T-cell (primary cell): Measurements from ENCODE around the gene CDH22. TPM values are rescaled to one million over a fixed set of nuclear protein-coding genes. Genes with fewer than 3 reads are reported as not detected.

Experiments
- ATAC-seq, 4 experiments: fragments of 200-7000 bp in 3 of 4; fragments of 150-1000 bp in 1 of 4; cut with Tn5 transposase; replicated peaks in 1 of 4; 1 replicate in 3 of 4; 2 replicates in 1 of 4; pipeline ENCODE4 v1.10.0; 2021; ENCODE audit warnings: moderate library complexity in 3 of 4, mild to moderate bottlenecking in 2 of 4, moderate number of reproducible peaks in 1 of 4
- CTCF ChIA-PET, 2 donors: fragments of 300-600 bp; sonication (Branson Sonifier 250); formaldehyde crosslinking; loops; one replicate each; lab custom pipeline; 2022; ENCODE audit warnings: antibody characterized with exemption in 2 of 2; lab: Charles Lee
- POLR2A ChIA-PET, 2 donors: fragments of 300-600 bp; sonication (Branson Sonifier 250); formaldehyde crosslinking; loops; one replicate each; lab custom pipeline; 2022; ENCODE audit warnings: antibody characterized with exemption in 2 of 2; lab: Charles Lee
- DNase-seq, 35 experiments: peaks; one replicate each; pipeline versions ENCODE4 v3.0.0 to v3.0.0-alpha.2; 2013 to 2023
- H3K27ac ChIP-seq: one replicate; pipeline ENCODE4 v1.5.1; 2013; ENCODE audit warnings: low read length
- H3K27me3 ChIP-seq, 2 experiments: replicated peaks in 1 of 2; 1 replicate in 1 of 2; 2 replicates in 1 of 2; pipeline versions ENCODE4 v1.6.1 to v1.7.0; 2013; ENCODE audit warnings: low read length in 1 of 2, mixed read lengths in 1 of 2; ENCODE audit not compliant: control insufficient read depth in 2 of 2, insufficient read depth in 2 of 2; ENCODE audit errors: extremely low read depth in 1 of 2
- H3K36me3 ChIP-seq, 2 donors: 1 replicate in 1 of 2; 2 replicates in 1 of 2; pipeline versions ENCODE4 v1.6.1 to v1.7.0; 2013; ENCODE audit warnings: low read length in 1 of 2; ENCODE audit not compliant: control insufficient read depth in 2 of 2, insufficient read depth in 1 of 2; ENCODE audit errors: extremely low read depth in 1 of 2
- H3K4me1 ChIP-seq, 2 experiments: 1 replicate in 1 of 2; 2 replicates in 1 of 2; pipeline versions ENCODE4 v1.6.1 to v1.7.0; 2013; ENCODE audit warnings: low read length in 2 of 2, mixed read lengths in 1 of 2; ENCODE audit not compliant: insufficient read depth in 2 of 2, control insufficient read depth in 1 of 2; ENCODE audit errors: extremely low read depth in 1 of 2
- H3K4me3 ChIP-seq, 2 donors: 1 replicate in 1 of 2; 2 replicates in 1 of 2; pipeline versions ENCODE4 v1.5.1 to v1.7.0; 2013; ENCODE audit warnings: mild to moderate bottlenecking in 2 of 2, low read length in 1 of 2, moderate library complexity in 1 of 2; ENCODE audit not compliant: control insufficient read depth in 1 of 2; ENCODE audit errors: extremely low read depth in 1 of 2
- H3K9me3 ChIP-seq: 2 replicates; pipeline ENCODE4 v1.7.0; 2013
- H3K27ac Mint-ChIP-seq, 2 donors: one replicate each; pipeline ENCODE4 v1.8.0; 2020 to 2021; ENCODE audit warnings: mild to moderate bottlenecking in 2 of 2, mixed read lengths in 2 of 2
- H3K27me3 Mint-ChIP-seq, 2 donors: one replicate each; pipeline ENCODE4 v1.8.0; 2021 to 2022; ENCODE audit warnings: mixed read lengths in 2 of 2
- H3K36me3 Mint-ChIP-seq: one replicate; pipeline ENCODE4 v1.8.0; 2021; ENCODE audit warnings: mixed read lengths
- H3K4me1 Mint-ChIP-seq, 3 donors: one replicate each; pipeline ENCODE4 v1.8.0; 2020 to 2022; ENCODE audit warnings: mixed read lengths in 3 of 3, mild to moderate bottlenecking in 1 of 3
- H3K4me3 Mint-ChIP-seq, 3 donors: one replicate each; pipeline ENCODE4 v1.8.0; 2020 to 2022; ENCODE audit warnings: mild to moderate bottlenecking in 3 of 3, mixed read lengths in 3 of 3, moderate library complexity in 3 of 3
- H3K9me3 Mint-ChIP-seq, 3 donors: one replicate each; pipeline ENCODE4 v1.8.0; 2020 to 2022; ENCODE audit warnings: mixed read lengths in 3 of 3
- whole genome bisulfite sequencing: methylation state at CpG from one replicate; pipeline ENCODE4 v1.1.5; 2013; ENCODE audit warnings: missing lambda C conversion rate; ENCODE audit not compliant: insufficient coverage; 5-methylcytosine and 5-hydroxymethylcytosine counted together
- total RNA-seq, 35 experiments: library from RNA in 6 of 35; stranded (reverse) in 6 of 35; fragments of 120-200 nt in 1 of 35; gene quantifications; one replicate each; pipeline versions ENCODE4 v1.2.1 to v1.2.4 and lab custom pipeline; 2013 to 2026

CDH22 gene
- total RNA-seq, 5 donors from 2014 or later (not counting 1 experiment from before 2014, with no cell fraction given) = not detected

- no peaks in the 10 kb centered on the region for H3K9me3 ChIP-seq
- H3K4me1 Mint-ChIP-seq = no peaks in the 10 kb centered on the region
- H3K27ac Mint-ChIP-seq = no peak overlapping the region
- ChIA-PET POLR2A (no interaction called here), CTCF (no interaction called here)
- peaks cover 4 to 12% of the 10 kb centered on the region in 2 experiments for H3K27me3 ChIP-seq
- H3K36me3 Mint-ChIP-seq = no peaks in the 10 kb centered on the region
- H3K4me3 ChIP-seq = no peak overlapping the region
- no peaks in the 10 kb centered on the region for H3K36me3 ChIP-seq
- H3K4me1 ChIP-seq = no peaks in the 10 kb centered on the region
- H3K9me3 Mint-ChIP-seq = no peaks in the 10 kb centered on the region
- peaks cover 5 to 23% of the 10 kb centered on the region in 2 donors for H3K27me3 Mint-ChIP-seq
- H3K27ac ChIP-seq = no peak overlapping the region
- ATAC-seq (no peak), DNase-seq (no peak)
- H3K4me3 Mint-ChIP-seq = no peak overlapping the region
- 92% methylated on average over 5 of the region's 9 CpGs for WGBS
These were observed 87.0 kb downstream of the CDH22 start for GRCh38 chr20:46221256-46221833.

GRCh38 chr20:46220455-46221207, 87.7 kb downstream of the CDH22 start:
- no peaks in the 10 kb centered on the region for H3K9me3 ChIP-seq
- H3K4me1 Mint-ChIP-seq = no peaks in the 10 kb centered on the region
- H3K4me1 ChIP-seq = no peaks in the 10 kb centered on the region
- no peak overlapping the region for H3K27ac Mint-ChIP-seq
- no peaks in the 10 kb centered on the region for H3K36me3 Mint-ChIP-seq
- WGBS = 67% methylated on average over 8 of the region's 10 CpGs
- no peaks in the 10 kb centered on the region for H3K9me3 Mint-ChIP-seq
- ATAC-seq (no peak), DNase-seq (no peak)
- peaks cover 0 to 17% of the 10 kb centered on the region in 2 donors for H3K27me3 Mint-ChIP-seq
- no peak overlapping the region for H3K4me3 ChIP-seq
- peaks cover 4 to 13% of the 10 kb centered on the region in 2 experiments for H3K27me3 ChIP-seq
- POLR2A ChIA-PET = no interaction called here
- H3K4me3 Mint-ChIP-seq = no peak overlapping the region
- no peak overlapping the region for H3K27ac ChIP-seq
- H3K36me3 ChIP-seq = no peaks in the 10 kb centered on the region
- CTCF ChIA-PET = no interaction called here

GRCh38 chr20:46219920-46220319, 88.4 kb downstream of the CDH22 start:
- no peaks in the 10 kb centered on the region for H3K4me1 Mint-ChIP-seq
- no peaks in the 10 kb centered on the region for H3K9me3 Mint-ChIP-seq
- Histone ChIP-seq H3K9me3 (no peaks in the 10 kb centered on the region), H3K36me3 (no peaks in the 10 kb centered on the region), H3K27ac (no peak overlapping the region), H3K27me3 (peaks cover 4 to 15% of the 10 kb centered on the region in 2 experiments), H3K4me1 (no peaks in the 10 kb centered on the region), H3K4me3 (no peak overlapping the region)
- 48% methylated on average over 2 of the region's 2 CpGs for WGBS
- ATAC-seq = no peak
- no peaks in the 10 kb centered on the region for H3K36me3 Mint-ChIP-seq
- no peak overlapping the region for H3K27ac Mint-ChIP-seq
- no peak for DNase-seq
- POLR2A ChIA-PET = no interaction called here
- H3K27me3 Mint-ChIP-seq = peaks cover 4 to 17% of the 10 kb centered on the region in 2 donors
- CTCF ChIA-PET = no interaction called here
- H3K4me3 Mint-ChIP-seq = no peak overlapping the region

GRCh38 chr20:46219190-46219589, 89.1 kb downstream of the CDH22 start:
- Histone ChIP-seq H3K4me1 (no peaks in the 10 kb centered on the region), H3K27ac (no peak overlapping the region), H3K4me3 (no peak overlapping the region), H3K36me3 (no peaks in the 10 kb centered on the region), H3K9me3 (no peaks in the 10 kb centered on the region), H3K27me3 (peaks cover 1 to 16% of the 10 kb centered on the region in 2 experiments)
- no peak overlapping the region for H3K4me3 Mint-ChIP-seq
- no peak for DNase-seq
- no peaks in the 10 kb centered on the region for H3K4me1 Mint-ChIP-seq
- WGBS = 33% methylated on average over 1 of the region's 4 CpGs
- POLR2A ChIA-PET = no interaction called here
- H3K27ac Mint-ChIP-seq = no peak overlapping the region
- ATAC-seq = no peak
- H3K27me3 Mint-ChIP-seq = peaks cover 10 to 16% of the 10 kb centered on the region in 2 donors
- CTCF ChIA-PET = no interaction called here
- no peaks in the 10 kb centered on the region for H3K36me3 Mint-ChIP-seq
- H3K9me3 Mint-ChIP-seq = no peaks in the 10 kb centered on the region

- no peak overlapping the region for H3K4me3 ChIP-seq
- no peaks in the 10 kb centered on the region for H3K9me3 ChIP-seq
- H3K27me3 ChIP-seq = peaks cover 0 to 16% of the 10 kb centered on the region in 2 experiments
- Mint-ChIP-seq H3K9me3 (no peaks in the 10 kb centered on the region), H3K27me3 (peaks cover 14 to 15% of the 10 kb centered on the region in 2 donors), H3K4me1 (no peaks in the 10 kb centered on the region), H3K36me3 (no peaks in the 10 kb centered on the region), H3K27ac (no peak overlapping the region), H3K4me3 (no peak overlapping the region)
- no peaks in the 10 kb centered on the region for H3K36me3 ChIP-seq
- ChIA-PET POLR2A (no interaction called here), CTCF (no interaction called here)
- no peak overlapping the region for H3K27ac ChIP-seq
- H3K4me1 ChIP-seq = no peaks in the 10 kb centered on the region
- no peak for DNase-seq
- no CpG with 5 or more reads among the region's 9 CpGs for WGBS
- no peak for ATAC-seq
These were observed 89.6 kb downstream of the CDH22 start for GRCh38 chr20:46218656-46219055.

GRCh38 chr20:46217583-46217982, 90.7 kb downstream of the CDH22 start:
- Histone ChIP-seq H3K9me3 (no peaks in the 10 kb centered on the region), H3K27me3 (peaks cover 0 to 23% of the 10 kb centered on the region in 2 experiments), H3K4me3 (no peak overlapping the region), H3K4me1 (no peaks in the 10 kb centered on the region), H3K27ac (no peak overlapping the region), H3K36me3 (no peaks in the 10 kb centered on the region)
- ChIA-PET POLR2A (no interaction called here), CTCF (no interaction called here)
- no peak for DNase-seq
- no peak for ATAC-seq
- Mint-ChIP-seq H3K36me3 (no peaks in the 10 kb centered on the region), H3K9me3 (no peaks in the 10 kb centered on the region), H3K4me1 (no peaks in the 10 kb centered on the region), H3K4me3 (no peak overlapping the region), H3K27me3 (peaks cover 10 to 18% of the 10 kb centered on the region in 2 donors), H3K27ac (no peak overlapping the region)
